Neuronal stem cell (in vitro differentiated cells): ENCODE data around the gene JMJD6.

ENCODE experiments used
- DNase-seq: peaks from one replicate; pipeline ENCODE4 v3.0.0-alpha.2; 2013; ENCODE audit warnings: low spot score
- H2AFZ ChIP-seq: one replicate; pipeline ENCODE4 v1.6.1; 2013; ENCODE audit warnings: mild to moderate bottlenecking, low read length, inconsistent platforms
- H2AK5ac ChIP-seq: 2 replicates; pipeline ENCODE4 v1.6.1; 2013; ENCODE audit warnings: low read depth, mild to moderate bottlenecking, inconsistent platforms, low read length, moderate library complexity, mixed read lengths
- H2BK120ac ChIP-seq: 2 replicates; pipeline ENCODE4 v1.6.1; 2013; ENCODE audit warnings: low read depth, mild to moderate bottlenecking, inconsistent platforms, low read length, moderate library complexity, mixed read lengths
- H2BK12ac ChIP-seq: one replicate; pipeline ENCODE4 v1.6.1; 2013; ENCODE audit warnings: low read length, inconsistent platforms
- H2BK15ac ChIP-seq: 2 replicates; pipeline ENCODE4 v1.6.1; 2013; ENCODE audit warnings: mild to moderate bottlenecking, low read length, inconsistent platforms, mixed read lengths
- H2BK5ac ChIP-seq: one replicate; pipeline ENCODE4 v1.6.1; 2013; ENCODE audit warnings: inconsistent platforms, mild to moderate bottlenecking, low read length, moderate library complexity
- H3K14ac ChIP-seq: one replicate; pipeline ENCODE4 v1.6.1; 2013; ENCODE audit warnings: low read length, inconsistent platforms
- H3K18ac ChIP-seq: 2 replicates; pipeline ENCODE4 v1.6.1; 2013; ENCODE audit warnings: low read length, inconsistent platforms
- H3K23ac ChIP-seq: 2 replicates; pipeline ENCODE4 v1.6.1; 2013; ENCODE audit warnings: low read depth, mild to moderate bottlenecking, mixed read lengths, low read length, inconsistent platforms; ENCODE audit not compliant: poor library complexity
- H3K27ac ChIP-seq: replicated peaks from 3 replicates; pipeline ENCODE4 v1.5.1; 2013; ENCODE audit warnings: low read length, inconsistent platforms
- H3K27me3 ChIP-seq, 3 experiments: 2 replicates each; pipeline ENCODE4 v1.6.1; 2013; ENCODE audit warnings: low read length in 3 of 3, mild to moderate bottlenecking in 2 of 3, inconsistent platforms in 1 of 3, low read depth in 1 of 3, mixed read lengths in 1 of 3, moderate library complexity in 1 of 3; ENCODE audit not compliant: control insufficient read depth in 3 of 3, insufficient read depth in 3 of 3
- H3K36me3 ChIP-seq, 2 donors: replicated peaks in 1 of 2; 2 replicates each; pipeline ENCODE4 v1.6.1; 2013; ENCODE audit warnings: low read length in 2 of 2; ENCODE audit not compliant: control insufficient read depth in 2 of 2, insufficient read depth in 2 of 2
- H3K4ac ChIP-seq: 2 replicates; pipeline ENCODE4 v1.6.1; 2013; ENCODE audit warnings: inconsistent platforms, mild to moderate bottlenecking, low read length, moderate library complexity
- H3K4me1 ChIP-seq, 2 donors: 1 replicate in 1 of 2; 2 replicates in 1 of 2; pipeline ENCODE4 v1.6.1; 2013; ENCODE audit warnings: low read length in 2 of 2, low read depth in 1 of 2; ENCODE audit not compliant: control insufficient read depth in 2 of 2, insufficient read depth in 1 of 2
- H3K4me2 ChIP-seq: one replicate; pipeline ENCODE4 v1.6.1; 2013; ENCODE audit warnings: mild to moderate bottlenecking, low read length, inconsistent platforms; ENCODE audit not compliant: insufficient read depth, poor library complexity, severe bottlenecking
- H3K4me3 ChIP-seq, 2 donors: 2 replicates each; pipeline ENCODE4 v1.5.1; 2013; ENCODE audit warnings: low read length in 2 of 2, mild to moderate bottlenecking in 2 of 2, inconsistent platforms in 1 of 2, moderate library complexity in 1 of 2
- H3K79me1 ChIP-seq: one replicate; pipeline ENCODE4 v1.6.1; 2013; ENCODE audit warnings: low read depth, mild to moderate bottlenecking, inconsistent platforms, low read length, moderate library complexity
- H3K9ac ChIP-seq: one replicate; pipeline ENCODE4 v1.6.1; 2013; ENCODE audit warnings: mild to moderate bottlenecking, low read depth, low read length, inconsistent platforms; ENCODE audit not compliant: poor library complexity
- H3K9me3 ChIP-seq, 2 donors: replicated peaks in 1 of 2; 2 replicates each; pipeline versions ENCODE3 to v1.6.1; 2013; ENCODE audit warnings: low read length in 2 of 2, mild to moderate bottlenecking in 2 of 2, inconsistent platforms in 1 of 2, low read depth in 1 of 2, mixed read lengths in 1 of 2, moderate library complexity in 1 of 2; ENCODE audit not compliant: control insufficient read depth in 2 of 2, insufficient read depth in 1 of 2
- H4K8ac ChIP-seq: one replicate; pipeline ENCODE4 v1.6.1; 2013; ENCODE audit warnings: low read depth, mild to moderate bottlenecking, inconsistent platforms, low read length, moderate library complexity
- H4K91ac ChIP-seq: one replicate; pipeline ENCODE4 v1.6.1; 2013; ENCODE audit warnings: low read length, low read depth, mild to moderate bottlenecking, inconsistent platforms; ENCODE audit not compliant: poor library complexity
- WGBS, 2 donors: extraction: QIAGEN DNeasy Blood & Tissue Kit; methylation state at CpG; one replicate each; pipeline ENCODE4 v1.1.7; 2013; ENCODE audit warnings: missing lambda C conversion rate in 2 of 2, mixed read lengths in 1 of 2; ENCODE audit not compliant: insufficient read length in 2 of 2, insufficient replicate concordance in 1 of 2; ENCODE audit errors: extremely low coverage in 2 of 2; 5-methylcytosine and 5-hydroxymethylcytosine counted together

Gene JMJD6

GRCh38 chr17:76687298-76688164 is 38.9 kb downstream of the JMJD6 start:
- Histone ChIP-seq H3K18ac (peak overlapping the region; percentile 58), H4K91ac (no peak overlapping the region), H2BK120ac (no peak overlapping the region), H3K14ac (no peak overlapping the region), H3K23ac (no peak overlapping the region), H3K9me3 (no peaks in the 10 kb centered on the region), H3K4me1 (peaks cover 19 to 21% of the 10 kb centered on the region in 2 donors), H3K79me1 (peaks cover 2% of the 10 kb centered on the region), H3K4ac (no peak overlapping the region), H2AK5ac (peak overlapping the region; percentile 64), H2BK12ac (peak overlapping the region; percentile 16), H2BK5ac (no peak overlapping the region), H3K9ac (no peak overlapping the region), H3K4me2 (no peak overlapping the region), H3K4me3 (no peak overlapping the region), H2BK15ac (peak overlapping the region; percentile 20), H4K8ac (no peak overlapping the region), H3K27me3 (no peaks in the 10 kb centered on the region), H3K27ac (no peak overlapping the region), H3K36me3 (peaks cover 2 to 3% of the 10 kb centered on the region in 2 donors), H2AFZ (no peak overlapping the region)
- DNase-seq, result no peak
- no CpG with 5 or more reads among the region's 26 CpGs for WGBS, 2 donors

DNA sequence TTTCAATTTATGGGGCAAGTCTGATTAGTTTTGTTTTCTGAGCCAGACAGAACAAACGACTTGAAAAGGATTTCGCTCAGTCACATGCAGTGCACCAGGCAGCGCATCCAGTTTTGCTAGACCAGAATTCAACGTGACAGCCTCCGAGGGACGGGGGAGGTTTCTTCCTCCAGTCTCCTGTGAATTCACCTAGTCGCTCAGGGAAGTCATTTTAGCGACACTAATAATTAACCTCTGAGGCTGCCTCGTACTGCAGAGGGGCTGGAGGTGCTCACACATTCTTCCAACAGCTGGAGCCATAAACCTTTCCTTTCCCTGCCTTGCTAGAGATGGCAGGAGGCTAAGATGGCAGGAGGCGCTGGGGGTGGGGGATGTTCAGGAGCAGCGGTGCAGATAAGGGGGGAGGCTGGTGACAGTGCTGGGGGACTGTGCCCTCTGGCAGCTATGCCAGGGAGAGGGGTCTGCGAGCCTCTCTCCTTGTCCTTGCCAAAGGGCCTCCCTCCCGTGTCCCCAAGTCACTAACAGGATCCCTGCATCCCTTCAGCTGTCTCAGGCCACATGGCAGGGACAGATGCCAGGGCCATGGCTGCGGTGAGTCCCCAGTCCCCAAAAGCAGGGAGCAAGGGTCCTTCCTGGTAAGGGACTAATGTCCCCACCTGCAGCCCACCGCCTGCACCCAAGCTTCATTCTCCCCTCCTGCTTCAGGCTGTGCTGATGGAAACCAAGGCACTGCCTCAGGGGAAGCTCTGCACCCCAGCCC is 39.7 kb downstream of the JMJD6 start:
- no peak overlapping the region for H3K18ac ChIP-seq
- peaks cover 2 to 6% of the 10 kb centered on the region in 2 donors for H3K36me3 ChIP-seq
- no peak overlapping the region for H3K4me3 ChIP-seq
- H3K14ac ChIP-seq, result no peak overlapping the region
- H3K23ac ChIP-seq, result no peak overlapping the region
- H3K4ac ChIP-seq, result no peak overlapping the region
- no peak overlapping the region for H2BK120ac ChIP-seq
- no peak overlapping the region for H4K91ac ChIP-seq
- no peak overlapping the region for H3K9ac ChIP-seq
- no peak overlapping the region for H2BK5ac ChIP-seq
- peaks cover 2% of the 10 kb centered on the region for H3K79me1 ChIP-seq
- peaks cover 17 to 21% of the 10 kb centered on the region in 2 donors for H3K4me1 ChIP-seq
- no peak overlapping the region for H3K4me2 ChIP-seq
- H2AFZ ChIP-seq, result no peak overlapping the region
- H2BK15ac ChIP-seq, result no peak overlapping the region
- no peaks in the 10 kb centered on the region for H3K9me3 ChIP-seq
- H3K27me3 ChIP-seq, result no peaks in the 10 kb centered on the region
- no peak overlapping the region for H3K27ac ChIP-seq
- no peak overlapping the region for H2AK5ac ChIP-seq
- no peak for DNase-seq
- no CpG with 5 or more reads among the region's 15 CpGs for WGBS, 2 donors
- no peak overlapping the region for H4K8ac ChIP-seq
- H2BK12ac ChIP-seq, result no peak overlapping the region

GRCh38 chr17:76685846-76686245 is 40.6 kb downstream of the JMJD6 start:
- Histone ChIP-seq H3K27ac (no peak overlapping the region), H3K14ac (no peak overlapping the region), H2AFZ (no peak overlapping the region), H3K9me3 (no peaks in the 10 kb centered on the region), H2BK15ac (no peak overlapping the region), H4K91ac (no peak overlapping the region), H2AK5ac (no peak overlapping the region), H3K4ac (no peak overlapping the region), H2BK5ac (no peak overlapping the region), H3K36me3 (peaks cover 2 to 6% of the 10 kb centered on the region in 2 donors), H3K23ac (no peak overlapping the region), H3K27me3 (no peaks in the 10 kb centered on the region), H3K4me1 (peaks cover 12 to 21% of the 10 kb centered on the region in 2 donors), H2BK120ac (no peak overlapping the region), H3K79me1 (peaks cover 2% of the 10 kb centered on the region), H3K4me3 (no peak overlapping the region), H3K4me2 (no peak overlapping the region), H3K9ac (no peak overlapping the region), H3K18ac (no peak overlapping the region), H4K8ac (no peak overlapping the region), H2BK12ac (no peak overlapping the region)
- no CpG with 5 or more reads among the region's 8 CpGs for WGBS, 2 donors
- no peak for DNase-seq

- H3K27me3 ChIP-seq, result no peaks in the 10 kb centered on the region
- no peaks in the 10 kb centered on the region for H3K9me3 ChIP-seq
- no peak for DNase-seq
- H3K4me3 ChIP-seq, result no peak overlapping the region
- H2BK12ac ChIP-seq, result no peak overlapping the region
- H3K4me1 ChIP-seq, result peaks cover 10 to 21% of the 10 kb centered on the region in 2 donors
- H3K9ac ChIP-seq, result no peak overlapping the region
- no peak overlapping the region for H3K23ac ChIP-seq
- no peak overlapping the region for H3K18ac ChIP-seq
- no peak overlapping the region for H4K91ac ChIP-seq
- H3K27ac ChIP-seq, result no peak overlapping the region
- WGBS, 2 donors, result no CpG with 5 or more reads among the region's 12 CpGs
- H2BK15ac ChIP-seq, result no peak overlapping the region
- no peak overlapping the region for H2AK5ac ChIP-seq
- no peak overlapping the region for H3K4me2 ChIP-seq
- H2BK5ac ChIP-seq, result no peak overlapping the region
- H2BK120ac ChIP-seq, result no peak overlapping the region
- H4K8ac ChIP-seq, result no peak overlapping the region
- peaks cover 2 to 6% of the 10 kb centered on the region in 2 donors for H3K36me3 ChIP-seq
- no peak overlapping the region for H2AFZ ChIP-seq
- H3K79me1 ChIP-seq, result peaks cover 2% of the 10 kb centered on the region
- no peak overlapping the region for H3K4ac ChIP-seq
- no peak overlapping the region for H3K14ac ChIP-seq
Observed at GRCh38 chr17:76685366-76685765, 41.0 kb downstream of the JMJD6 start.
